Measurements from ENCODE around the gene CXXC4.

CXXC4 gene

GRCh38 chr4:104524026-104524425 lies 29.3 kb upstream of the CXXC4 start:
- no peak overlapping the region for H3K4me3 ChIP-seq (replicated peaks in 1 of 2; ENCODE audit: low read depth in 2 of 2, low read length in 2 of 2)
- no peak for TF ChIP-seq CTCF (IDR thresholded peaks at IDR 0.05; ENCODE audit: low read depth, low read length)
- DNase-seq (ENCODE audit: low read depth in 2 of 2): no peak

- H3K4me3 ChIP-seq (replicated peaks in 1 of 2; ENCODE audit: low read depth in 2 of 2, low read length in 2 of 2): no peak overlapping the region
- DNase-seq (ENCODE audit: low read depth in 2 of 2): no peak
- no peak for TF ChIP-seq CTCF (IDR thresholded peaks at IDR 0.05; ENCODE audit: low read depth, low read length)
Observed at GRCh38 chr4:104519588-104519987, 24.9 kb upstream of the CXXC4 start.

- no peak overlapping the region for H3K4me3 ChIP-seq (replicated peaks in 1 of 2; ENCODE audit: low read depth in 2 of 2, low read length in 2 of 2)
- no peak for TF ChIP-seq CTCF (IDR thresholded peaks at IDR 0.05; ENCODE audit: low read depth, low read length)
- no peak for DNase-seq (ENCODE audit: low read depth in 2 of 2)
Observed at GRCh38 chr4:104516884-104517283, 22.2 kb upstream of the CXXC4 start.

GRCh38 chr4:104508224-104508623 lies 13.5 kb upstream of the CXXC4 start:
- no peak overlapping the region for H3K4me3 ChIP-seq (replicated peaks in 1 of 2; ENCODE audit: low read depth in 2 of 2, low read length in 2 of 2)
- no peak for TF ChIP-seq CTCF (IDR thresholded peaks at IDR 0.05; ENCODE audit: low read depth, low read length)
- no peak for DNase-seq (ENCODE audit: low read depth in 2 of 2)

- no peak overlapping the region for H3K4me3 ChIP-seq (replicated peaks in 1 of 2; ENCODE audit: low read depth in 2 of 2, low read length in 2 of 2)
- no peak for DNase-seq (ENCODE audit: low read depth in 2 of 2)
- TF ChIP-seq CTCF (IDR thresholded peaks at IDR 0.05; ENCODE audit: low read depth, low read length): no peak
Observed at GRCh38 chr4:104507112-104507511, 12.4 kb upstream of the CXXC4 start.

- no peak for TF ChIP-seq CTCF (IDR thresholded peaks at IDR 0.05; ENCODE audit: low read depth, low read length)
- H3K4me3 ChIP-seq (replicated peaks in 1 of 2; ENCODE audit: low read depth in 2 of 2, low read length in 2 of 2): no peak overlapping the region
- DNase-seq (ENCODE audit: low read depth in 2 of 2): no peak
Observed at GRCh38 chr4:104504536-104504935, 9.8 kb upstream of the CXXC4 start.

- DNase-seq (ENCODE audit: low read depth in 2 of 2): no peak
- no peak overlapping the region for H3K4me3 ChIP-seq (replicated peaks in 1 of 2; ENCODE audit: low read depth in 2 of 2, low read length in 2 of 2)
- TF ChIP-seq CTCF (IDR thresholded peaks at IDR 0.05; ENCODE audit: low read depth, low read length): no peak
Observed at GRCh38 chr4:104502471-104502870, 7.8 kb upstream of the CXXC4 start.
